ENCODE results near the gene CATSPER3. TPM values are rescaled to one million over a fixed set of nuclear protein-coding genes. Genes with fewer than 3 reads are reported as not detected.
A peak's percentile ranks its signal among the peaks of the same experiment; 100 is the strongest.

Gene CATSPER3
- total RNA-seq, 2 donors from 2014 or later: 0.82 to 0.85 TPM

- Histone ChIP-seq H3K36me3 (no peaks in the 10 kb centered on the region), H3K4me3 (no peak overlapping the region), H3K4me1 (no peaks in the 10 kb centered on the region), H3K9ac (ENCODE audit: low read depth in 2 of 2, low read length in 2 of 2) (no peak overlapping the region), H3K27me3 (no peaks in the 10 kb centered on the region), H3K9me3 (no peaks in the 10 kb centered on the region), H3K27ac (no peak overlapping the region)
- DNase-seq: peak; percentile 11
- intact Hi-C loops (cut with DNase I): no loop called here
- TF ChIP-seq CTCF (IDR thresholded peaks at IDR 0.05): no peak
Measured at GRCh38 chr5:135015942-135016341, 48.2 kb downstream of the CATSPER3 start.

GRCh38 chr5:135016861-135017290 is 49.2 kb downstream of the CATSPER3 start:
- peak; percentile 17 for DNase-seq
- Histone ChIP-seq H3K27ac (no peak overlapping the region), H3K9me3 (no peaks in the 10 kb centered on the region), H3K36me3 (no peaks in the 10 kb centered on the region), H3K4me1 (no peaks in the 10 kb centered on the region), H3K4me3 (no peak overlapping the region), H3K9ac (ENCODE audit: low read depth in 2 of 2, low read length in 2 of 2) (no peak overlapping the region), H3K27me3 (no peaks in the 10 kb centered on the region)
- intact Hi-C loops (cut with DNase I): no loop called here
- TF ChIP-seq CTCF (IDR thresholded peaks at IDR 0.05): no peak

- peak; percentile 9 for DNase-seq
- no peaks in the 10 kb centered on the region for H3K27me3 ChIP-seq
- no peak overlapping the region for H3K9ac ChIP-seq (ENCODE audit: low read depth in 2 of 2, low read length in 2 of 2)
- no peaks in the 10 kb centered on the region for H3K36me3 ChIP-seq
- no peak overlapping the region for H3K4me3 ChIP-seq
- no peaks in the 10 kb centered on the region for H3K4me1 ChIP-seq
- no peak overlapping the region for H3K27ac ChIP-seq
- no peak for TF ChIP-seq CTCF (IDR thresholded peaks at IDR 0.05)
- no peaks in the 10 kb centered on the region for H3K9me3 ChIP-seq
- intact Hi-C loops (cut with DNase I): no loop called here
Measured at GRCh38 chr5:135018457-135018856, 50.8 kb downstream of the CATSPER3 start.

GRCh38 chr5:135019314-135019713 is 51.6 kb downstream of the CATSPER3 start:
- Histone ChIP-seq H3K9ac (ENCODE audit: low read depth in 2 of 2, low read length in 2 of 2) (no peak overlapping the region), H3K27ac (no peak overlapping the region), H3K4me1 (no peaks in the 10 kb centered on the region), H3K27me3 (no peaks in the 10 kb centered on the region), H3K4me3 (no peak overlapping the region), H3K36me3 (no peaks in the 10 kb centered on the region), H3K9me3 (no peaks in the 10 kb centered on the region)
- intact Hi-C loops (cut with DNase I): no loop called here
- no peak for TF ChIP-seq CTCF (IDR thresholded peaks at IDR 0.05)
- no peak for DNase-seq

- DNase-seq: no peak
- no peaks in the 10 kb centered on the region for H3K4me1 ChIP-seq
- H3K27me3 ChIP-seq: no peaks in the 10 kb centered on the region
- intact Hi-C loops (cut with DNase I): no loop called here
- H3K4me3 ChIP-seq: no peak overlapping the region
- TF ChIP-seq CTCF (IDR thresholded peaks at IDR 0.05): no peak
- no peak overlapping the region for H3K27ac ChIP-seq
- H3K9me3 ChIP-seq: no peaks in the 10 kb centered on the region
- H3K9ac ChIP-seq (ENCODE audit: low read depth in 2 of 2, low read length in 2 of 2): no peak overlapping the region
- no peaks in the 10 kb centered on the region for H3K36me3 ChIP-seq
Measured at GRCh38 chr5:135020111-135020895, 52.6 kb downstream of the CATSPER3 start.

Measured in colonic mucosa (tissue), 4 donors.